ENCODE measurements around the gene TASL. TPM values are rescaled to one million over a fixed set of nuclear protein-coding genes. Genes with fewer than 3 reads are reported as not detected.
A peak's percentile ranks its signal among the peaks of the same experiment; 100 is the strongest.
"Not testable (repeated sequence)": the region's sequence is repeated elsewhere in the genome, so short reads cannot be mapped to it uniquely, and the experiment has no call there.

The TASL gene
- total and polyA plus RNA-seq, 2 of the 8 experiments (the other 6 are each of a cell fraction or from before 2014, with no cell fraction given): not detected

GRCh38 chrX:30600269-30601176 is 23.0 kb upstream of the TASL start:
- H3K56ac ChIP-seq (replicated peaks; ENCODE audit: insufficient read length, low read depth, low read length); H4K91ac ChIP-seq (replicated peaks; ENCODE audit: insufficient read length, low read length); H4K20me1 ChIP-seq (replicated peaks in 1 of 2; ENCODE audit: control insufficient read depth in 1 of 2, insufficient read depth in 2 of 2, low read length in 2 of 2); H2BK20ac ChIP-seq (ENCODE audit: low read length); H3K27ac ChIP-seq (ENCODE audit: low read depth, low read length); H3K4me2 ChIP-seq (ENCODE audit: insufficient read depth in 1 of 2, low read depth in 2 of 2, low read length in 2 of 2); H2BK12ac ChIP-seq (ENCODE audit: low read depth, low read length); CTCF ChIA-PET (ENCODE audit: partially characterized antibody); H2BK5ac ChIP-seq (ENCODE audit: low read depth, low read length); H3K14ac ChIP-seq (ENCODE audit: insufficient read length); H3K79me2 ChIP-seq (ENCODE audit: control insufficient read depth in 1 of 2, insufficient read depth in 2 of 2, low read length in 2 of 2); H3K4me3 ChIP-seq (ENCODE audit: extremely low read depth in 1 of 4, insufficient read depth in 2 of 4, low read depth in 3 of 4, low read length in 4 of 4); H2AK5ac ChIP-seq (ENCODE audit: low read depth, low read length); H3K36me3 ChIP-seq (ENCODE audit: control insufficient read depth in 2 of 4, insufficient read depth in 4 of 4, low read length in 3 of 4); H2AFZ ChIP-seq (ENCODE audit: low read length); H2BK120ac ChIP-seq (replicated peaks; ENCODE audit: low read depth, low read length); H2BK15ac ChIP-seq (ENCODE audit: low read length); DNase-seq (ENCODE audit: low read depth in 1 of 2, low spot score in 2 of 2); H3K9ac ChIP-seq (replicated peaks in 1 of 4; ENCODE audit: extremely low read depth in 1 of 4, low read depth in 3 of 4, low read length in 3 of 4); H3K27me3 ChIP-seq (replicated peaks in 1 of 4; ENCODE audit: control insufficient read depth in 3 of 4, extremely low read depth in 1 of 4, insufficient read depth in 3 of 4, low read length in 3 of 4); H4K5ac ChIP-seq (ENCODE audit: insufficient read length, low read depth, low read length); H3K9me3 ChIP-seq (ENCODE audit: insufficient read depth in 2 of 2, low read depth in 1 of 2, low read length in 1 of 2); H3K18ac ChIP-seq (ENCODE audit: extremely low read depth, low read length); POLR2A ChIA-PET (ENCODE audit: partially characterized antibody); H3K23ac ChIP-seq (ENCODE audit: insufficient read length); H3K4me1 ChIP-seq (replicated peaks in 1 of 4; ENCODE audit: control insufficient read depth in 3 of 4, insufficient read depth in 4 of 4, low read length in 3 of 4); H4K8ac ChIP-seq (ENCODE audit: extremely low read depth, insufficient read depth, low read length); H3K4ac ChIP-seq (replicated peaks; ENCODE audit: insufficient read length, low read depth, low read length); H3K23me2 ChIP-seq (ENCODE audit: low read depth, low read length); H3K79me1 ChIP-seq (ENCODE audit: low read depth, low read length): not testable (repeated sequence)
- 100% methylated on average over 2 of the region's 15 CpGs; no CpG with 5 or more reads in 1 of the 2 experiments for WGBS, 2 experiments (ENCODE audit: extremely low coverage in 1 of 2, insufficient coverage in 1 of 2, insufficient read length in 1 of 2, insufficient replicate concordance in 2 of 2, low coverage in 1 of 2, low lambda C conversion rate in 2 of 2, missing lambda C conversion rate in 1 of 2)
- FAIRE-seq: peak; percentile 71
